ENCODE data around the gene PIK3CD.
"Not testable (repeated sequence)": the region's sequence is repeated elsewhere in the genome, so short reads cannot be mapped to it uniquely, and the experiment has no call there.

Gene PIK3CD

DNA sequence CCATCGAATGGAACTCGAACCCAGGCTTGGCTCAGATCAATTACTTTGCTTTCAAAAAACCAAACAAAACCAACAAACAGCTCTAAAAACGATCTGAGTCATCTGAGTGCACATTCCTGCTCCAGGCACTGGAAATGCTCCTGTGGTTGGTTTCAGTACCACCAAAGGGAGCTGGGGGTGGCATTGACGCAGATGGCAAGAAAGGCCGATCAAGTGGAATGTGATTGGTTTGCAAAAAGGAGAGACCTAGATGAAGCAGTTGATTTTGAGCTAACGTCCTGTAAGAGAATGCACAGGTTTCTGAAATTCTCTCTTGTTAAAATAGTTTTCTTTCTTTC lies 39.5 kb downstream of the PIK3CD start:
- no peak for DNase-seq

GRCh38 chr1:9691691-9692090 lies 40.2 kb downstream of the PIK3CD start:
- DNase-seq, result no peak

- no peak for DNase-seq
Measured at GRCh38 chr1:9696793-9697192, 45.3 kb downstream of the PIK3CD start.

DNA sequence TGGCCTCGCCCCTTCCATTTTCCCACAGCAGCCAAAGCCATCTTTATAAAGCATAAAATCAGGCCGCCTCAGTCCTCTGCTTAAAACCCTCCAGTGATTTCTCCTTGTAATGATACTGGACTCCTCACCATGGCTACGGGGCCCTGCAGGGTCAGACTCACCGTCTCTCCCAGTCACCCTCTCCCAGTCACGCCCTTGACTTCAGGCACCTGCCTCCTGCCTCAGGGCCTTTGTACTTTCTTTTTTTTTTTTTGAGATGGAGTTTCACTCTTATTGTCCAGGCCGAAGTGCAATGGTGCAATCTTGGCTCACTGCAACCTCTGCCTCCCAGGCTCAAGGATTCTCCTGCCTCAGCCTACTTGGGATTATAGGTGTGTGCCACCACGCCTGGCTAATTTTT lies 47.8 kb downstream of the PIK3CD start:
- DNase-seq, result no peak

- no peak for DNase-seq
Measured at GRCh38 chr1:9700340-9700739, 48.8 kb downstream of the PIK3CD start.

GRCh38 chr1:9701665-9702064 lies 50.1 kb downstream of the PIK3CD start:
- no peak for DNase-seq

DNA sequence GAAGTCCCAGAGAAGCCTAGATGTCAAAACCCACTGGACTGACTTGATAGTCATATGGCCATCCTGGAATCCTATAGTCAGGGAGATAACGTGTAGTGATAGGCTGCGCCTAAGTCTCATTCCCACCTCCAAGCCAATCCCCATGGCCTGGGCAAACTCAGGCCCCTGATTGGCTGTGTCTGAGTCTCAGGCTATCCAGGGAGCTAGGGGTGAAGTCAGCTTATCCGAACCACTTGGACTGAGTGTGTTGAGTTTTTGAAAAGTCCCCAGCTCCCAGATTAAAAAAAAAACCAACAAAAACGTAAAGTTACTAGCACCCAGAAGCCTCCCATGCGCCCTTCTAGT lies 51.6 kb downstream of the PIK3CD start:
- DNase-seq, result no peak

DNA sequence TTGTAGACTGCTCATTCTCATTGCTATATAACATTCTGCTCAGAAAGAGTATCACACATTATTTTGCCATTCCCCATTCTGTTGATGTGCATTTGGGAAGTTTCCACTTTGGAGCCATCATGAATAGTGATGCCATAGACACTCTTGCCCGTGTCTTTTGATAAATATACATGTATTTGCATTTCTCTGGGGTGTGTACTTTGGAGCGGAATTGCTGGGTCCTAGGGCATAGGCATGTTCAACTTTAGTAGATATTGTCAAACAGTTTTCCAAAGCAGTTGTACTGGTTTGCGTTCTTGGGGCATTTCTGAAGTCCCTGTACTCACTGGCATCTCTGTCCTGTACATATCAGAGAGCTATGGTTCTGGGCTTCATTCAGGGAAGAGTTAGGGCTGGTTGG lies 52.1 kb downstream of the PIK3CD start:
- DNase-seq, result no peak

- no peak for DNase-seq
Measured at GRCh38 chr1:9705337-9706093, 54.0 kb downstream of the PIK3CD start.

GRCh38 chr1:9706178-9706577 lies 54.6 kb downstream of the PIK3CD start:
- DNase-seq, result no peak

- no peak for DNase-seq
Measured at GRCh38 chr1:9710037-9710436, 58.5 kb downstream of the PIK3CD start.

- DNase-seq, result no peak
Measured at GRCh38 chr1:9711466-9712020, 60.0 kb downstream of the PIK3CD start.

- DNase-seq, result not testable (repeated sequence)
Measured at GRCh38 chr1:9712767-9713166, 61.2 kb downstream of the PIK3CD start.

DNA sequence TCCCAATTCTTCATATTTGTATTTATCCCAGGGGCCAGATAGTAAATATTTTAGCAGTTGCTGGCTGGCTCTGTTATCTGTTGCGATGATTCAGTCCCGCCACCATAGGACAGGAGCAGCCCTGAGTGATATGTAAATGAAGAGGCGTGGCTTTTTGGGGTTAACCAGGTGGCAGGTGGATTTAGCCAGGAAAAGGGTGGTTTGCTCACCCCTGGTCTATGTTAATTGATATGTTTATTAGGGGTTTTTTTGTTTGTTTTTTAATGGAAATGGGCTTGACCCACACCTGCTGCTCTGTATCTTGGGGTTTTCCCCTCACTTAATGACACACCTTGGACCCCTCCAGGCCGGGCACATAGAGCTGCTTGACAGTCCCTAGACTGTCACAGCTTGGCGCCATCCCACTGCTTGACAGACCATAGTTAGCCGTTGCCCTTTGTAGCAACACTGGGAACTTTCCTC lies 62.8 kb downstream of the PIK3CD start:
- DNase-seq, result no peak

GRCh38 chr1:9715536-9716226 lies 64.2 kb downstream of the PIK3CD start:
- DNase-seq, result no peak

DNA sequence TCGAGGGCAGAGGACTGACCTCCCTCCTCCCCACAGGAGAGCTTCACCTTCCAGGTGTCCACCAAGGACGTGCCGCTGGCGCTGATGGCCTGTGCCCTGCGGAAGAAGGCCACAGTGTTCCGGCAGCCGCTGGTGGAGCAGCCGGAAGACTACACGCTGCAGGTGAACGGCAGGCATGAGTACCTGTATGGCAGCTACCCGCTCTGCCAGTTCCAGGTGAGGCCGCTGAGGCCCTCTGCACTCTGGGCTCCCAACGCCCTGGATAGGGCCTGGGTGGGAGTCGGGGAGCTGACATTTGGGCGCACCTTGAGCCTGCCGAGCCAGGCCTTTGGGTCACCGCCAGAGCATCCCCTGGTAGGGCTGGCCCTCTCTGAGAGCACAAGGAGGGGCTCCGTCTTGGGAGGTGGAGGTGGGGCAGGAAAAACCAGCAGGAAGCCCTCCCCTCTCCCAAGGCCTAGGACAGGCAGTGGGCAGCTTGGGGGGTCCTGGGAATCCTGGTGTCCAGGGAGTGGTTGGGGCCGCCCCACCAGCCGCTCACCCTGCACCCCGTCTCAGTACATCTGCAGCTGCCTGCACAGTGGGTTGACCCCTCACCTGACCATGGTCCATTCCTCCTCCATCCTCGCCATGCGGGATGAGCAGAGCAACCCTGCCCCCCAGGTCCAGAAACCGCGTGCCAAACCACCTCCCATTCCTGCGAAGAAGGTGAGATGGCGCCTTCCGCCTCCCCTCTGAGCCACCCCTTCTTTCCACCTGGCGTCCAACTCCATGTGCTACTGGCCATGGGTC lies 65.1 kb downstream of the PIK3CD start:
- DNase-seq, result no peak

DNA sequence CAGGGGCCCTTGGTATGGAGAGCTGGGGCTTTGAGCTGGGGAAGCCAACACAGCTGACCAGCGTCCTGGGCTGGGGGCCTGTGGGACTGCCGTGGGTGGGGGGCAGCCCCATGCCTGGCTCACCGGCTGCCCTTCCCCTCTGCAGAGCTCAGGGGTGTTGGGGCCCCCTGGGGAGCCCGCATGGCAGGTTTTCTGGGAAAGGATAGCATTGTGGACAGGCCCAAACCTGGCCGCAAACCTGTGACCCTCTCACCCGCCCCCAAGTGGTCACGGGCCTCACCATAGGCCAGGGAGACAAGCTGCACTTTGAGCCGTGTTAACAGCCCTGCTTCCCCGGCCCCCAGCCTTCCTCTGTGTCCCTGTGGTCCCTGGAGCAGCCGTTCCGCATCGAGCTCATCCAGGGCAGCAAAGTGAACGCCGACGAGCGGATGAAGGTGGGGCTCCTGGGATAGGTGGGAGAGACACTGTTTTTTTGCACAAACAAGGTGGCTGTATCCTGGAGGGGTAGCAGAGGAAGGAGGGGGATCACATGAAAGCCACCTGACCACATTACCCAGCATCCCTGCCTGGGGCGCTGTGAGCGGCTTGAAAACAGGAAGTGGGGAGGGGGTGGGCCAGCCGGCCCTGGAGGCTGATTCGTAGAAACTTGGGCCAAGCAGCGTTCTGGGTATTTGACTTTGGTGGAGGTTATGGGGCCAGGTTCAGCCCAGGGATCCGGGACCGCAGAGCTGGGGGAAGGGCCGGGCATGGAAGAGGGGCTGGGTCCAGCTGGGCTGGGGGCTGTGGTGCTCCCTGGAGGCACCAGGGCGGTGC lies 65.9 kb downstream of the PIK3CD start:
- DNase-seq, result no peak

GRCh38 chr1:9718006-9718680 lies 66.6 kb downstream of the PIK3CD start:
- no peak for DNase-seq

DNA sequence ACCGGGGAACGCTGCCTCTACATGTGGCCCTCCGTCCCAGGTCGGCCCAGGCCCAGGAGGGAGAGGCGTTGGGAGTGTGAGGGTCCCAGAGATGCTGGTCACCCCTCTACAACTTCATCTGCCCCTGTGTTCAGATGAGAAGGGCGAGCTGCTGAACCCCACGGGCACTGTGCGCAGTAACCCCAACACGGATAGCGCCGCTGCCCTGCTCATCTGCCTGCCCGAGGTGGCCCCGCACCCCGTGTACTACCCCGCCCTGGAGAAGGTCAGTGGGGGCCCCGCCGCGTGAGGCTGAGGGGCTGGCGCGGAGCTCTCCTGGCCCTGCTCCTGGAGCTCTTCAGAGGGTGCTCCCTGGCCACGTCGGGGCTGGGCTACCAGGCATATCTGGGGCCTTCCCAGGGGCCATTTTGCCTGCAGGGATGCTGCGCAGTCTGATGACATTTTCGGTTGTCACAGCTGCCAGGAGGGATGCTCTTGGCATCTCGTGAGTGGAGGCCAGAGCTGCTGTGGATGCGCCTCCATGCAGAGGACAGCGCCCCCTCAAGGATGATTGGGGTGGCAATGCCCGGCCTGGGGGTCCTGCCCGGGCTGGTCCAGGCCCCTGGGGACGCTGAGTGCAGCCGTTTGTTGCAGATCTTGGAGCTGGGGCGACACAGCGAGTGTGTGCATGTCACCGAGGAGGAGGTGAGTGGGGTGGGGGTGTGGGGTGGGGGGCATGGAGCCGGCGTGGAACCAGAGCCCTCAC lies 68.6 kb downstream of the PIK3CD start:
- no peak for DNase-seq

DNA sequence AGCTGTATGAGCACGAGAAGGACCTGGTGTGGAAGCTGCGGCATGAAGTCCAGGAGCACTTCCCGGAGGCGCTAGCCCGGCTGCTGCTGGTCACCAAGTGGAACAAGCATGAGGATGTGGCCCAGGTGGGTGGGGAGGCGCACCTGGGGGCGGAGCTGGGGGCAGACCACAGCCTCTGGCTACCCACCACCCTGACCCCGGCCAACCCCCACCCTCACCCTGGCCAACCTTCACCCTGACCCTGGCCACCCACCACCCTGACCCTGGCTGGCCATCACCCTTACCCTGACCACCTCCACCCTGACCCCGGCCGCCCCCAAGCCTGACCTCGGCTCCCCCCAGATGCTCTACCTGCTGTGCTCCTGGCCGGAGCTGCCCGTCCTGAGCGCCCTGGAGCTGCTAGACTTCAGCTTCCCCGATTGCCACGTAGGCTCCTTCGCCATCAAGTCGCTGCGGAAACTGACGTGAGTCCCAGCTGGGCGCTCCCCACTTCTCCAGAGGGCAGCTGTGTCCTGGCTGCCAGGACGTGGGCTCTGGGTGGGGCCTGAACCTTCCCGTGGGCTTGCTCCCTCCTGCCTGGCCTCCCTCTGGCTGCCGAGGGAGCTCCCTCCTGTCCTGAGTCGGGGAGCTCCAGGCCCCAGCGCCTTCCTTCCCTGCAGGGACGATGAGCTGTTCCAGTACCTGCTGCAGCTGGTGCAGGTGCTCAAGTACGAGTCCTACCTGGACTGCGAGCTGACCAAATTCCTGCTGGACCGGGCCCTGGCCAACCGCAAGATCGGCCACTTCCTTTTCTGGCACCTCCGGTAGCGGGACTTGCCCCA lies 69.5 kb downstream of the PIK3CD start:
- no peak for DNase-seq
